ENCODE measurements around the gene GSTM1. TPM values are rescaled to one million over a fixed set of nuclear protein-coding genes. Genes with fewer than 3 reads are reported as not detected.

Gene GSTM1
- total RNA-seq, 2 experiments from 2014 or later, result 68.4 to 77.2 TPM

- Mint-ChIP-seq H3K4me1 (no peaks in the 10 kb centered on the region), H3K9me3 (no peaks in the 10 kb centered on the region), H3K27ac (no peak overlapping the region), H3K27me3 (peaks cover 6% of the 10 kb centered on the region), H3K4me3 (no peak overlapping the region), H3K36me3 (ENCODE audit: low read depth) (no peaks in the 10 kb centered on the region)
- POLR2A ChIA-PET, result no interaction called here
- no peak for DNase-seq
- CTCF ChIA-PET, result no interaction called here
Observed at GRCh38 chr1:109725510-109725909, 37.9 kb downstream of the GSTM1 start.

- ChIA-PET POLR2A (no interaction called here), CTCF (no interaction called here)
- peaks cover 6% of the 10 kb centered on the region for H3K27me3 Mint-ChIP-seq
- no peak overlapping the region for H3K4me3 Mint-ChIP-seq
- no peaks in the 10 kb centered on the region for H3K4me1 Mint-ChIP-seq
- no peak overlapping the region for H3K27ac Mint-ChIP-seq
- no peaks in the 10 kb centered on the region for H3K36me3 Mint-ChIP-seq (ENCODE audit: low read depth)
- no peaks in the 10 kb centered on the region for H3K9me3 Mint-ChIP-seq
- DNase-seq, result no peak
Observed at GRCh38 chr1:109726007-109726406, 38.4 kb downstream of the GSTM1 start.

GRCh38 chr1:109726728-109727373 is 39.2 kb downstream of the GSTM1 start:
- ChIA-PET CTCF (no interaction called here), POLR2A (no interaction called here)
- H3K4me3 Mint-ChIP-seq, result no peak overlapping the region
- DNase-seq, result no peak
- no peaks in the 10 kb centered on the region for H3K4me1 Mint-ChIP-seq
- no peaks in the 10 kb centered on the region for H3K9me3 Mint-ChIP-seq
- no peak overlapping the region for H3K27ac Mint-ChIP-seq
- no peaks in the 10 kb centered on the region for H3K36me3 Mint-ChIP-seq (ENCODE audit: low read depth)
- H3K27me3 Mint-ChIP-seq, result peaks cover 4% of the 10 kb centered on the region

GRCh38 chr1:109728870-109729269 is 41.3 kb downstream of the GSTM1 start:
- H3K27ac Mint-ChIP-seq, result no peak overlapping the region
- no peak overlapping the region for H3K4me3 Mint-ChIP-seq
- no peaks in the 10 kb centered on the region for H3K9me3 Mint-ChIP-seq
- no peaks in the 10 kb centered on the region for H3K36me3 Mint-ChIP-seq (ENCODE audit: low read depth)
- POLR2A ChIA-PET, result interaction anchor here (0.6 kb wide), 1 partner anchor 37 kb away, joined by 3 read pairs; no protein-coding TSS in a partner anchor
- H3K4me1 Mint-ChIP-seq, result no peaks in the 10 kb centered on the region
- H3K27me3 Mint-ChIP-seq, result no peaks in the 10 kb centered on the region
- DNase-seq, result no peak
- CTCF ChIA-PET, result interaction anchor here (0.7 to 2.2 kb wide), 4 partner anchors 10 to 48 kb away, joined by 3 to 7 read pairs (median 3); no protein-coding TSS in a partner anchor

- Mint-ChIP-seq H3K4me1 (no peaks in the 10 kb centered on the region), H3K36me3 (ENCODE audit: low read depth) (no peaks in the 10 kb centered on the region), H3K4me3 (no peak overlapping the region), H3K27ac (no peak overlapping the region), H3K9me3 (no peaks in the 10 kb centered on the region), H3K27me3 (no peaks in the 10 kb centered on the region)
- DNase-seq, result no peak
- ChIA-PET POLR2A (no interaction called here), CTCF (no interaction called here)
Observed at GRCh38 chr1:109730666-109731065, 43.0 kb downstream of the GSTM1 start.

GRCh38 chr1:109732390-109732881 is 44.8 kb downstream of the GSTM1 start:
- no peaks in the 10 kb centered on the region for H3K9me3 Mint-ChIP-seq
- ChIA-PET POLR2A (interaction anchor here (0.5 kb wide), 1 partner anchor 666 kb away, joined by 3 read pairs; no protein-coding TSS in a partner anchor), CTCF (no interaction called here)
- no peaks in the 10 kb centered on the region for H3K27me3 Mint-ChIP-seq
- H3K4me3 Mint-ChIP-seq, result no peak overlapping the region
- no peaks in the 10 kb centered on the region for H3K4me1 Mint-ChIP-seq
- peaks cover 3% of the 10 kb centered on the region for H3K36me3 Mint-ChIP-seq (ENCODE audit: low read depth)
- no peak overlapping the region for H3K27ac Mint-ChIP-seq
- no peak for DNase-seq

GRCh38 chr1:109733236-109733870 is 45.7 kb downstream of the GSTM1 start:
- H3K4me1 Mint-ChIP-seq, result no peaks in the 10 kb centered on the region
- ChIA-PET POLR2A (no interaction called here), CTCF (interaction anchor here (1.1 to 1.7 kb wide), 3 partner anchors 16 to 174 kb away, joined by 3 to 5 read pairs (median 3); no protein-coding TSS in a partner anchor)
- DNase-seq, result no peak
- H3K36me3 Mint-ChIP-seq (ENCODE audit: low read depth), result peaks cover 3% of the 10 kb centered on the region
- no peaks in the 10 kb centered on the region for H3K9me3 Mint-ChIP-seq
- H3K4me3 Mint-ChIP-seq, result no peak overlapping the region
- no peak overlapping the region for H3K27ac Mint-ChIP-seq
- no peaks in the 10 kb centered on the region for H3K27me3 Mint-ChIP-seq

GRCh38 chr1:109739738-109740614 is 52.4 kb downstream of the GSTM1 start:
- no peaks in the 10 kb centered on the region for H3K9me3 Mint-ChIP-seq
- peak overlapping the region; percentile 76 for H3K27ac Mint-ChIP-seq
- peak overlapping the region; percentile 80 for H3K4me3 Mint-ChIP-seq
- H3K4me1 Mint-ChIP-seq, result peaks cover 14% of the 10 kb centered on the region
- H3K27me3 Mint-ChIP-seq, result peaks cover 17% of the 10 kb centered on the region
- ChIA-PET CTCF (interaction anchor here (1.1 to 2.2 kb wide), 6 partner anchors 9 to 244 kb away, joined by 3 to 5 read pairs (median 4); partner anchors contain the start of gene AHCYL1), POLR2A (no interaction called here)
- peaks cover 3% of the 10 kb centered on the region for H3K36me3 Mint-ChIP-seq (ENCODE audit: low read depth)
- DNase-seq, result peak; percentile 83

- peaks cover 21% of the 10 kb centered on the region for H3K27me3 Mint-ChIP-seq
- CTCF ChIA-PET, result interaction anchor here (0.6 to 2.2 kb wide), 5 partner anchors 8 to 641 kb away, joined by 3 to 5 read pairs (median 5); partner anchors contain the start of gene AHCYL1
- H3K27ac Mint-ChIP-seq, result peak within 1 kb of the TSS; percentile 76
- no peak for DNase-seq
- H3K36me3 Mint-ChIP-seq (ENCODE audit: low read depth), result peaks cover 3% of the 10 kb centered on the region
- POLR2A ChIA-PET, result no interaction called here
- peaks cover 14% of the 10 kb centered on the region for H3K4me1 Mint-ChIP-seq
- H3K4me3 Mint-ChIP-seq, result peak within 1 kb of the TSS; percentile 80
- no peaks in the 10 kb centered on the region for H3K9me3 Mint-ChIP-seq
Observed at GRCh38 chr1:109740615-109741373, 53.2 kb downstream of the GSTM1 start, which contains the start of gene GSTM3. GSTM3 (minus strand) TSS chr1:109741038; CDS start chr1:109740287, 751 bp downstream.

Other genes with a start within 250 kb of the GSTM1 start
- gene SYPL2, start 221.3 kb upstream of the GSTM1 start, total RNA-seq, result not detected
- gene ATXN7L2, start 203.9 kb upstream of the GSTM1 start, total RNA-seq, result 10 to 100 TPM; 12.4 to 14.0 TPM
- 10 to 100 TPM; 25.3 to 29.7 TPM for gene CYB561D1, start 193.7 kb upstream of the GSTM1 start, total RNA-seq
- 1 to 10 TPM; 5.8 to 7.6 TPM for gene AMIGO1, start 178.1 kb upstream of the GSTM1 start, total RNA-seq
- under 1 TPM; 0.45 to 0.52 TPM for gene GPR61, start 147.9 kb upstream of the GSTM1 start, total RNA-seq
- 1 to 10 TPM; 8.8 to 9.7 TPM for gene GNAI3, start 139.2 kb upstream of the GSTM1 start, total RNA-seq
- not detected for gene GNAT2, start 68.2 kb upstream of the GSTM1 start, total RNA-seq
- 100 to 1,000 TPM; 116 to 120 TPM for gene AMPD2, start 68.0 kb upstream of the GSTM1 start, total RNA-seq
- gene GSTM4, start 31.7 kb upstream of the GSTM1 start, total RNA-seq, result 10 to 100 TPM; 34.3 to 36.3 TPM
- 10 to 100 TPM; 33.4 to 33.5 TPM for gene GSTM2, start 19.8 kb upstream of the GSTM1 start, total RNA-seq
- under 1 TPM in 1 of 2 experiments, not detected in 1; 0.17 TPM for gene GSTM5, start 24.4 kb downstream of the GSTM1 start, total RNA-seq
- gene GSTM3, start 53.2 kb downstream of the GSTM1 start, total RNA-seq, result 1 to 10 TPM; 6.3 to 8.2 TPM
- gene EPS8L3, start 76.1 kb downstream of the GSTM1 start, total RNA-seq, result not detected
- 10 to 100 TPM; 39.5 to 42.4 TPM for gene CSF1, start 223.0 kb downstream of the GSTM1 start, total RNA-seq

Data from activated CD4-positive, alpha-beta T cell treated with anti-CD3 and anti-CD28 coated beads, Interleukin-2, amount 10 ng/mL, durations not matched to agents 7 days and 5 days (primary cell).